Activated T-cell treated with anti-CD3 and anti-CD28 coated beads for 24 hours (primary cell): ENCODE results near the gene ROR1.

Experiments
- DNase-seq: peaks from one replicate; pipeline ENCODE4 v3.0.0-alpha.2; 2020; ENCODE audit warnings: low read depth

Gene ROR1

GRCh38 chr1:64147759-64148158 is 373.9 kb downstream of the ROR1 start:
- DNase-seq: no peak

DNA sequence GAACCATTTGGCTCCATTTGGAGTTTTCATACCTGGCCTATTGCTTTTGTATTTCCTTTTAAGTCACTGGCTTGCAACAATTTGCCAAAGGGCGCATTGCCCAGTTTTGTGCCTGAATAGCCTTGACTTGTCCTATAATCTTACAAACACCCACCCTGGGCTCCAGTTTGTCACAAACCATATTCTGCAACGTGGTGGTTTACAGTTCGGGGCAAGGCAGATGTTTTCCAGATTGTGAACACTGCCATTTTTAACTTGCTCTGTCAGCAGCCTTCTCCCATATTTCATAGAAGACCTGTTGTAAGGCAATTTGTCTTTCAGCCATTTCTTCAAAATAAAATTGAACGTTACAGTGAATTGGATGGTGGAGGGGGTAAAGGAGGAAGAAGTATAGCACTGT is 376.4 kb downstream of the ROR1 start:
- no peak for DNase-seq

DNA sequence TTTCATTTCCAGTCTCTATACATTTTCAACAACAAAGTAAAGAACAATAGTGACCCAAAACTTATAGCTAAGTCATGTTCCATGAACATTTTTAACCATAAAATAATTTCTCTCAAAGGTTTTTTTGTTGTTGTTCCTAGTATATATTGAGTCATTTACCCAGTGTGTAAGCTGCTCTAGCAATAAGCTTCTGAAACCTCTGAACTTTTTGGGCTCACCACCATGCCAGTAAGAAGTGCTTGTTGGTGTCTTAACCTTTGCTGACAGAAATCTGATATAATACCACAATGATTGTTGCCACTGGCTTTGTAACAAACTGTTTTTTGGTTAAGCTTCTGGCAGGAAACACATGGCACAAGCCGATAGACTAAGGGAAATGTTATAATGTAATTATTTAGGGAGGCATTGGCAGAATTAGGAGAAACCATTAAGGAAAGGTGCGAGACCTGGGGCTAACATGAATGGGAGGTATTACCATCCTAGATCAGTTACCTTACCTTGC is 377.0 kb downstream of the ROR1 start:
- no peak for DNase-seq

DNA sequence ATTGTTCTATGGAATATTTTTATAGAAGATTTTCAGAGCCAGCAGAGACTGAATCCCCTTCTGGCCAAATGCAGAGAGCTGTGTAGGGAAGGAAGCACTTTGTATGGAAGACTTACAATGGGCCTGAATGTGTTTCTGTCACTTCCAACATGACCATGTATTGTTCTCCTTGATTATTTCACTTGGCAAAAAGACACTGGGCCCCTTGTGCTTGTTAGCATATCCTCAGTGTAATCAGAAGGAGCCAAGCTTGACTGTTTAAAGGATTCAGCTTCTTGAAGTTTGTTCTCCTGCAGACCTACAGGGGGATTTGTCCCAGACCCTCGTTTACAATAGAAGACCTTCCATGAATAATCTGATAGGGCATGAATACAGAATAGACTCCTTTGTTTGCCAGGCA is 381.5 kb downstream of the ROR1 start:
- no peak for DNase-seq

DNA sequence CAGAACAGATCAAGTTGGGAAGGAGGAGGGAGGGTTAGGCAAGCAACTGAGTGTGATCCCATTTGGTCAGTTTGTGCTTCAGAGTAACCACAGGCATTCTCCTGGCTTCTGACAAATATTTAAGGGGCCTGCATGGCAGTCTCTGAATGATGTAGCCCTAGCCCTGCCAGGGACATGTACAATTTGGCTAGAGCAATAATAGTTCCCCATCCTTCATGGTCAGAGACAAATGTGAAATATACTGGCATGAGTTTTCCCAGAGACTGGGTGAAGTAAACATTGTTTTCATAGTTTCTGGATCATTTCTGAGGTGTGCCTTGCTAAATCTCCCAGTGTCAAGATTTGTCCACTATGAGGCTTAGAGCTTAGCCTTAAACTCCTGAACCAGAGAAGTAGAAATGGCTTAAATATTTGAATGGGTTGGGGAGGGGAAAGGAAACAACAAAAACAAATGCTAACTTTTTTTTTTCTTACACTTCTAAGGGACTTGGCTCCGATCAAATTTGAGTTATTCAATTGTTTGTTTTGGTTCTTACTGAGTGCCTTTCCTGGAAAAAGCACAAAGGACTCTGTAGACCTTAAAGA is 387.6 kb downstream of the ROR1 start:
- DNase-seq: no peak

DNA sequence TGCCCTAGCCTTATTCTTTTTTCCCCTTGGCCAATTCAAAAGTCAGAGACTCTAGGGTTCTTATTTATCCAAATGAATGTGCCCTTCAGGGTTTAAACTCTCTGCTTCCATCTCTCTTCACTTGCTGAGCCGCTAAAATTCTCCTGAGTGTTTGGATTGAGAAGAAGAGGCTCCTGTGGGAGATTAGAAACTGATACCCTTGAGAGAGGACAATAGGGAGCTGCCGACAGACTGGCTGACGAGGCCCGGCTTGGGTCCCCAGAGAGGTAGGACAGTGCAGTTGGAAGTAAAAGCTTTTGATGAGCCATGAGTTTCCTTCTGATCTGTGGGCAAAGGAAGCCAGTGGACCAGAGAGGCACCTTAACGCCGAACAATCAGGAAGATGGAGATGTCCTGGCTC is 388.3 kb downstream of the ROR1 start:
- no peak for DNase-seq

GRCh38 chr1:64162804-64163203 is 389.0 kb downstream of the ROR1 start:
- DNase-seq: no peak

- no peak for DNase-seq
Observed at GRCh38 chr1:64163431-64163830, 389.6 kb downstream of the ROR1 start.

DNA sequence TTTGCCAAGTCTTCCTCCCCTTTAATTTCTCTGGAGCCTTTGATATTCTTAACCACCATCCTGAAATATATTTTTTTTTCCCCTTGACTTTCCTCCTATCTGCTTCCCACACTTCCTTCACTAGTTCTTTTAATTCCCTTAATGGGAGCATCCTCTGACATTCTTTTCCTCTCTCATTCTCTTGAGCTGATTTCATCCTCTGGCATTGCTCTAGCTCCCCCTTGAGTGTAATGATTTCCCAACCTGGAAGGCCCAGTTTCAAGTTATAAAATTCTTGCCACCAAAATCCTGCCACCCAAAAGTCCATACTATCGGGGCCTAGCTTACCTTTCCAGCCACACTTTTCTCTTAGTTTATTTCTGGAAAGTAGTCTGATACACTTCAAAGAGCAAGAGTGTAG is 390.2 kb downstream of the ROR1 start:
- DNase-seq: no peak

DNA sequence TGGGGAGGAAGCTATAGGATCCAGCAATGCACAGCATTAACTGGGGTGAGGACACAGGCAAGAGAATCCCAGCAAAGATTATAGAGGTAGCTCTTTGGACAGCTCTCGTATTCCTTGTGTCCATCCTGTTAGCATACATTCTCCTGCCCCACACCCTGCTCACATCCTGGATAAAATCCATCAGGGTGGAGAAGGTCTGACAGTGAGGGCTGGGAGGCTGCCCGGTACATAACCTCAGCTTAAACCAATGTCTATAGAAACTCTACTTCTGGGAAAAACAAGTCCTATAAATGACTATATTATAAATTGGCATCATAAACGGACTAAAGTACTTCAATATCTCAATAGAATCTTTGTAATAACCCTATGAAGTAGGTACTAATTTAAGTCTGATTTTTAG is 392.8 kb downstream of the ROR1 start:
- DNase-seq: no peak

DNA sequence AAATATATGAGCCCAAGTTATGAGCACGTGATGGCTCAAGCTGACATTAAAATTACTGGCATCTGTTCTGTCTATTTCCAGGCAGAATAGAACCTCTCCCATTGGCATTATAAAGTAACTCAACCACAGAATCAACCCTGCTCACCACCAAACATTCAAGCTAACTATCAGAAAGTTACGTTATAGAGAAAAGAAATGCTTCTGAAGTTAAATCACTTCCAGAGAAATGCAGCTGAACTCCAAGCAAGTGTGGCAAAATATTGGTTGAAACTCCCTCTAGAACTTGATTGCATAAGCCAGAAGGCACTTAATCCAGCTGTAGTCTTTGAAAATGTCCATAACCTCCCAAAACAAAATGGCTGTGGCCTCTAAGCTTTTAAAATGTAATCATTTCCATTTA is 393.4 kb downstream of the ROR1 start:
- no peak for DNase-seq

DNA sequence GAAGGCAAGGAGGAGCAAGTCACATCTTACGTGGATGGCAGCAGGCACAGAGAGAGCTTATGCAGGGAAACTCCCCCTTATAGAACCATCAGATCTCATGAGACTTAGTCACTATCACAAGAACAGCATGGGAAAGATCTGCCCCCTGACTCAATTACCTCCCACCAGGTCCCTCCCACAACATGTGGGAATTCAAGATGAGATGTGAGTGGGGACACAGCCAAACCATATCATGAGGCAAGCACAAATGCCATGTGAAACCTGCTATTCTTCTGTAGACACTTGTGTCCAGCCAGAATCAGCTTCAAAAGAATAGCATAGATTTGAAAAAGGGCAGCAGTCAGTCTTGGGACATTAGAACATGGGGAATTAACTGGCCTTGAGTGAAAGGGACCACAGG is 397.4 kb downstream of the ROR1 start:
- DNase-seq: no peak

- no peak for DNase-seq
Observed at GRCh38 chr1:64171797-64172281, 398.0 kb downstream of the ROR1 start.

DNA sequence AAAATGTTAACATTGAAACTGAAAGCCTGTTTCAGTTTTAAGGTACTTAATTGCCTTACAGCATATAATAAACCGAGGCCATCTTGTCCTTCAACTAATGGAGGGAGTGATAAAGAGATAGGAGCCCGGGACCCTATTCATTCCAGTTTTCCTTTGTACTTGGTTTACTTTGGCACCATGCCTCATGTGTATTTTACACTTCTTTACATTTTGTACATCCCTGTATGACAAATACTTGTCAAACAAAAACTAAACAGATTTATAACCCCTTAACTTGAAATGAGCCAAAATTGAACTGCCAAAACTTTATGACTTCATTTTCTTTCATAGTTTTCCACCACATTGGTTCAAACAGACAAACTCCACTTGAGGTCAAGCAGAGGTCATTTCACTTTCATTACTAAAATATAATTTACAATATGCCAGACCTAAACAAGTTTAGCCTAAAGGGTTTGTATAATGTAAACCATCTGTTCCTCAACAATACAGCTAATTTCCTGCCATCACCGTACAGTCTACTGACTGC is 398.7 kb downstream of the ROR1 start:
- DNase-seq: no peak

DNA sequence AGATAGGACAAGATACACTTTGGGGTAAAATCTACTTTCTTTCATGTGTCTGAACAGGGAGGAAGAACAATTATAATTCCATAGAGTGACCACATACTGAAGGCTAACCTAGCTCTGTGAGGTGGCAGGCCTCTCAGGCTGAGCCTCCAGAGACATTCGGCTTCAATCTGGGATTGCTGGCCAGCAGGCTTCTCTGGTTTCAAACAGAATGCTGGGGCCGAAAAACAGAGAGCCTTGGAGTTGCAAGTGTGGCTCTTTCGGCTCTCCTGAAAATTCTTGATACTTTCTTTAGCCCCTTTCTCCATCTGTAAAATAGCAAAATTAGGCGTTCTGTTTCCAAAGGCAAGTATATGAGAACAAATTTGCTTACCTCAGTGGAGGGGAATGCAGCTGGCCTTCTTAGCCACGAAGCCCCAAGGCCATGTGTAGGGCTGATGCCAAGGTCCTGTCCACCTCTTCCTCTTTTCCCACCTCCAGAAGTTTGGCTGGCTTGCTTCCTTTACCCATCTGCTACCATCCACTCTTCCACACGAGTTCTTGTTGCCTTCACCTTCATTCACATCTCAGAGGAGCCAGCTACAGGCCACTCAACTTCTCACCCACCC is 399.6 kb downstream of the ROR1 start:
- DNase-seq: no peak

DNA sequence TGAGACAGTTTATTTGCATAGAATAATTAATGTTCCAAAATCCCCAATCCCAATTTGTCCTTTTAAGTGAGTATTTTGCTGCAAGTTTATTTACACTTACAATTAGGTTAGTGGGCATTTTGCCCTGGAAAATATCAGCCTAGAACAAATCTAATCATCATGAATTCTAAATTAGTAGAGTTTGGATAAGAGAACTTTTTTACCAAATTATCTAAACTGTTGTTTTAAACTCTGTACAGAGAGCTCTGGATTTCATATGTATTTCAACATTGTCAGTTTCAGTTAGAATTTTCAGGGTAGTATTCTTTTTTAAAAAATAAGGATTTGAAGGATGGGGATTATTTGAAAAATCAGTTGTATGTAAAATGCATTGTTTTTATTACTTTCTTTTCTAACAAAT is 401.8 kb downstream of the ROR1 start:
- DNase-seq: no peak

- no peak for DNase-seq
Observed at GRCh38 chr1:64176659-64177058, 402.8 kb downstream of the ROR1 start.

DNA sequence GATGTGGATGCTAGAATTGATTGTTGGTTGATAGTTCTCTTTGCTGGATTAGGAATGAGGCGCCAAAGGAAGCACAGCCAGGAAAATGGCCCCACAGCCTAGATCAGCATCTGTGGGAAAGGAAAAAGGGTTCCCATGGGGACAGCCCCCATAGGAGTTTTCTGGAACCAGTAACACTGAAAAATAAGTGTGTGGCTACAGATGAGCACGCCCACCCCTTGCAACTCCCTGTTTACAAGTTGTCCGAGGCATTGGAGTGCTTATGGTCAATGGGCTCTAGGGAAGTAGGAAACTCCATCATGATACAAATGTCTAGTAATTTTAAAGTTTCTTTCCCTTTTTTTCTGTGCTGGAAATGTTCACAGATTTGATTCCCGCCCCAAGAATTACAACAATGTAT is 405.8 kb downstream of the ROR1 start:
- no peak for DNase-seq

- DNase-seq: no peak
Observed at GRCh38 chr1:64182207-64182606, 408.4 kb downstream of the ROR1 start.

GRCh38 chr1:64183395-64184002 is 409.7 kb downstream of the ROR1 start:
- DNase-seq: no peak

DNA sequence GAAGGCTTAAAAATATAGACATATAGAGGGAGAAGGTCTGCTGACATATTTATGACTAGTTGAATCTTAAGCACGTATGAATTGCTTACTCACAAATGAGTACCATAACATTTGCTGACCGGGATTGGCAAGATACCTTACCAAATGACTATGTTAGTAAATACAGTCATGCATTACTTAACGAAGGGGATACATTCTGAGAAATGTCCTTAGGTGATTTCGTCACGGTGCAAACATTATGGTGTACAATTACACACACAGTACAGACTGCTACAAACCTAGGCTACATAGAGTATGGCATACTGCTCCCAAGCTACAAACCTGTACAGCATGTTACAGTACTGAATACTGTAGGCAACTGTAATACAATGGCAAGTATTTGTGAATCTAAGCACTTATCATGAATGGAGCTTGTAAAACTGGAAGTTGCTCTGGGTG is 410.2 kb downstream of the ROR1 start:
- DNase-seq: no peak

DNA sequence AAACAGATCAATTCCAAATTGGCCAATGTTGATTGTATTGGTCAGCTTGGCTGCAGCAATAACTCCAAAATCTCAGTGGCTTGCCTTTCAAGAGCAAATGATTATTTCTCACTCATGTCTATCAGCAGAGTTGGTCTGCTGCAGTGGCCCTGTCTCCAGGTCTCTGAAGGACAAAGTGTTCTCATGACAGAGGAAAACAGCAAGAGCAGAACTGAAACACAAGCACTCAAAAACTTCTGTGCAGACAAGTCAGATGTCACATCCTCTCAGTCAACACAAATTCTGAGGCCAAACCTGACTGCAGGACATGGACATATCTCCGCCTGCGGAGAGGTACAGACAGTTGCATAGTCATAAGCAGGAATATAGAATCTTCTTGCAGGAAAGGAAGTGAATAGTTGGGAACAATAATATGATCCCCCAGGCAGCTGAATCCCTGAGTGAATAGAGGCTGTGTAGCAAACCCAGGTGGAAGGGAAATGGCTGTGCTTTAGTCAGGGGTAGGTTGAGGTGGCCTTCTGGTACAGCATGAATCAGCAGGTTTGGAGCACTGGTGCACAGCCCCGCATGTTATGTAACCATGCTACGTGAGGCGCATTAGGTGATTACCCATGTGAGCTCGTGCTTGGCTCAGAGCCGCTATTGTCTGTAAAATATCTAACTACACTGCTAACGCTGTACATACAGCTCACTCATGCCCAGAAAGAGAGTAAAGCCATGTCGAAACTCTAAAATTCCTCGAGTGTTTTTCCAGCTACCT is 412.5 kb downstream of the ROR1 start:
- no peak for DNase-seq

DNA sequence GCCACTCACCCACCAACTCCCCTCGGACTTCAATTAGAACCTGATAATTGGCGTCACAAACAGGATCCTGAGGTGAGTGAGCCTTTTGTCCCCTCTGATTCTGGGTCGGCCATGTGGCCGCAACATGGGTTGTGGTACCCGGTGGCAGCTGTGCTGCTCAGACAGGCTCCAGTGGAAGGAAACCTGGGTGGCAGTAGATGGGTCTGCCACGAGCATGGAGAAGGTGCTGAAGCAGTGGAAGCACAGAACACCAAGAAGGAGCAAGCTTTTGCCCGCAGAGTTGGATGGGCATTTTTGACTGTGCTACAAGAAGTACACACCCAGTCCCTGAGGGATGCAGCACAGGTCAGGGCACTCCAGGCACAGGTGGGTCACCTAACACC is 413.1 kb downstream of the ROR1 start:
- DNase-seq: no peak
